Activated T-cell treated with anti-CD3 and anti-CD28 coated beads, Interleukin-2, amount 50 U/mL, for 72 hours (primary cell): ENCODE data around the gene TPD52L2. TPM values are rescaled to one million over a fixed set of nuclear protein-coding genes. Genes with fewer than 3 reads are reported as not detected.
A peak's percentile ranks its signal among the peaks of the same experiment; 100 is the strongest.

Experiments used
- ATAC-seq, 2 donors: fragments of 150-1000 bp; cut with Tn5 transposase; replicated peaks in 1 of 2; 2 replicates each; pipeline ENCODE4 v1.10.0; 2021; ENCODE audit warnings: moderate library complexity in 2 of 2, mild to moderate bottlenecking in 1 of 2
- DNase-seq, 2 donors: peaks; one replicate each; pipeline ENCODE4 v3.0.0; 2021 to 2022; ENCODE audit warnings: mixed read lengths in 1 of 2
- H3K27ac Mint-ChIP-seq: one replicate; pipeline ENCODE4 v1.8.0; 2022; ENCODE audit warnings: mild to moderate bottlenecking, moderate library complexity, mixed read lengths
- H3K27me3 Mint-ChIP-seq: one replicate; pipeline ENCODE4 v1.8.0; 2022; ENCODE audit warnings: low read depth, mixed read lengths
- H3K36me3 Mint-ChIP-seq, 2 donors: one replicate each; pipeline ENCODE4 v1.8.0; 2022; ENCODE audit warnings: mixed read lengths in 2 of 2, mild to moderate bottlenecking in 1 of 2; ENCODE audit not compliant: insufficient read depth in 2 of 2
- H3K4me1 Mint-ChIP-seq: one replicate; pipeline ENCODE4 v1.8.0; 2022; ENCODE audit warnings: low read depth, mixed read lengths
- H3K4me3 Mint-ChIP-seq, 2 donors: one replicate each; pipeline ENCODE4 v1.8.0; 2022; ENCODE audit warnings: mild to moderate bottlenecking in 2 of 2, mixed read lengths in 2 of 2, moderate library complexity in 2 of 2
- H3K9me3 Mint-ChIP-seq, 2 donors: one replicate each; pipeline ENCODE4 v1.8.0; 2022; ENCODE audit warnings: mixed read lengths in 2 of 2
- total RNA-seq, 2 donors: library from RNA; stranded (reverse); gene quantifications; one replicate each; pipeline ENCODE4 v1.2.3, GENCODE V29; 2022

Gene TPD52L2
- total RNA-seq, 2 donors from 2014 or later, result 71.5 to 76.8 TPM

DNA sequence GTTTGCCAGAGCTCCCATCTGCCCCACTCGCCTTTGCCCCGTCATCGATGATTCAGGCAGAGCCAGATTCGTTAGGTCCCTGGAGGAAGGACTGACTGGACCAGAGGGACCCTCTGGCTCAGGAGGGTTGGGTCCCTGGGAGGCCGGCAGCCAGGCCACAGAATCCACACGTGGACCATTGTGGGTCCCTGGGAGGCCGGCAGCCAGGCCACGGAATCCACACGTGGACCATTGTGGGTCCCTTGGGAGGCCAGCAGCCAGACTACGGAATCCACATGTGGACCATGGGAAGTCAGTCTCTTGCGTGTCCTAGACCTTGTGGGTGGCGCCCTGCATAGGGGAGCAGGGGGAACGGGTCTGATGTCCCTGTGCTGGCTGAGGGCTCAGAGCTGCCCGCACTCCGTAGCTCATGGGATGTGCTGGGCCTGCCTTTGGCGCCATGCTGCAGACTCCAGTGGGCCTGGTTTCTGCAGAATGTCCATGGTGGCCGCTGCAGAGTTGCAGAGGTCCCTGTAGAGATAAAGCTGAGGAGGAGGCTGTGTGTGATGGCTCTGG lies 67.6 kb downstream of the TPD52L2 start:
- peaks cover 0 to 13% of the 10 kb centered on the region in 2 donors for H3K36me3 Mint-ChIP-seq
- no peaks in the 10 kb centered on the region for H3K4me1 Mint-ChIP-seq

DNA sequence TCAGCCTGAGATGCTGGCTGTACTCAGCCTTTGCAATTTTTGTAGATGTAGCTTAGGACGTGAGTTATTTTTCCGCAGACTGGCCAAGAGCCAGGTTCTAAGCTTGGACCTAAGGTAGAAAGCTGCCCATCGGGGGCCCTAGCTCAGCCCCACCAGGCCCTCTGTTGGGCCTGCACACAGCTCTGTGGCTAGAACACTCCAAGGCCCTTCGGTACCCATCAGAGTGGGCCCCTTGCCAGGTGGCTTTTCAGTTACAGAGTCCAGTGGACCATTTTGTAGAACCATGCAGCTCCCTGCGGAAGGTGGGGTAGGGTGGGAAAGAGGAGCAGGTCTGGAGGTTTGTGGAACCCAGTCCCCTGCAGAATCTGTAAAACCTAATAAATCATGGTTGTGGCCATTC lies 68.6 kb downstream of the TPD52L2 start:
- H3K9me3 Mint-ChIP-seq, result no peaks in the 10 kb centered on the region
- no peaks in the 10 kb centered on the region for H3K27me3 Mint-ChIP-seq
- DNase-seq (no peak), ATAC-seq (no peak)
- H3K4me3 Mint-ChIP-seq, result no peak overlapping the region
- peaks cover 0 to 10% of the 10 kb centered on the region in 2 donors for H3K36me3 Mint-ChIP-seq
- no peaks in the 10 kb centered on the region for H3K4me1 Mint-ChIP-seq
- no peak overlapping the region for H3K27ac Mint-ChIP-seq

More for the DNA sequence above, 67.6 kb downstream of the TPD52L2 start:
- no peak for DNase-seq
- Mint-ChIP-seq H3K27ac (no peak overlapping the region), H3K9me3 (no peaks in the 10 kb centered on the region), H3K27me3 (no peaks in the 10 kb centered on the region), H3K4me3 (no peak overlapping the region)
- no peak for ATAC-seq

DNA sequence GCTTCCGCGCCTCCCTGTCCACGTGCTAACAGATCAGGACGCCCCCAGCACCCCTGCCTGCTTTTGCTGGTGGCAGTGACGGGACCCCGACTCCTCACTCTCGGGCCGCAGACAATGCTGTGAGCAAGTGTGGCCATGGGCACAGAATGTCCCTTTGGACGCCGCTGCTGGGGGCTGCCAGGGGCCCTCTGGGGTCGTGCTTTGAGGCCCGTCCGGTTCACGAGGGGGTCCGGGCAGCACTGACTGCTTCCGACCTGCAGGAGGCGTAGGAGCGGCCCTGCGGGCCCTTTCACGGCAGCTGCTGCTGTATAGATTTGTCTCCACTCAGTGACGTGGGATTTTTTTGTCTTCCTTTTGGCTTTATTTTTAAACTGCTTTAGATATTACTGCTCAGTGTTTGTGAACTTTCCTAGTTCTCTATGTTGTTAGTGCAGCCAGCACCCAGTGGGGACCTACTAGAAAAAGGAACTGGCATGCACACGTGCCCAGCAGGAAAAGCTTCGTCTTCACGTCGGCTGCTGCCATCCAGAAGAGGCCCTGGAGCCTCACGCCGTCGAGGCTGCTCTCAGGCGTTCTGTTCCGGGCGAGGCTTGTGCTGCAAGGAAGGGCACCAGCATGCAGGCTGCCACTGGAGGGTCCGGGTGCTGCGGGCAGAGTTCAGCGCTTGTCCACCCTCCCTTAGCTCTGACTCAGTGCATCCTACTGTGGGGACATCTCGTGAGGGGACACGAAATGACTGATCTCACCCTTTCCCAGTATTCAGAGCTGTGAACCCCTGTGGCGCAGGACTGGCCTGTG lies 69.4 kb downstream of the TPD52L2 start:
- ATAC-seq (no peak), DNase-seq (peak in 1 of 2 donors; percentile 11)
- no peak overlapping the region for H3K4me3 Mint-ChIP-seq
- no peaks in the 10 kb centered on the region for H3K27me3 Mint-ChIP-seq
- H3K9me3 Mint-ChIP-seq, result no peaks in the 10 kb centered on the region
- no peaks in the 10 kb centered on the region for H3K4me1 Mint-ChIP-seq
- H3K27ac Mint-ChIP-seq, result no peak overlapping the region
- H3K36me3 Mint-ChIP-seq, result peaks cover 0 to 7% of the 10 kb centered on the region in 2 donors

DNA sequence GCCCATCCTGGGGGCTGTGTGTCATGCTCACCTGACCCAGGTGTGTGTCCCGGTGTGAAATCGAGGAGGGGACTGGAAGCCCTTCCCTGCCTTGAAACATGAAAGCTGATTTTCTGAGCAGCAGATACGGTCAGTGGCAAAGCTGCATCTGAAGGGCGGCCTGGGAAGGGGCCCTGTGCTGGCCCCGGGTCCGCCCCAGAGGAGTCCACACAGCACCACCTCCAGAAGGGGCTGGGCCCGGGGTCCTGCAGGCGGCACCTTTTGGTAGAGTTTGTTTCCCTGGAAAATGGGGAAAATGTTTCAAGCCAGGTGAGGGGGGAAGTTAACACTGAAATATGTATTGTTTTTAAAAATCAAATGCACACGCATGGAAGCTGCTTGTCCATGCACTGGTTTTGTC lies 70.4 kb downstream of the TPD52L2 start:
- Mint-ChIP-seq H3K4me3 (no peak overlapping the region), H3K27ac (no peak overlapping the region), H3K4me1 (no peaks in the 10 kb centered on the region), H3K9me3 (no peaks in the 10 kb centered on the region), H3K36me3 (peaks cover 0 to 7% of the 10 kb centered on the region in 2 donors), H3K27me3 (no peaks in the 10 kb centered on the region)
- DNase-seq (no peak), ATAC-seq (no peak)

DNA sequence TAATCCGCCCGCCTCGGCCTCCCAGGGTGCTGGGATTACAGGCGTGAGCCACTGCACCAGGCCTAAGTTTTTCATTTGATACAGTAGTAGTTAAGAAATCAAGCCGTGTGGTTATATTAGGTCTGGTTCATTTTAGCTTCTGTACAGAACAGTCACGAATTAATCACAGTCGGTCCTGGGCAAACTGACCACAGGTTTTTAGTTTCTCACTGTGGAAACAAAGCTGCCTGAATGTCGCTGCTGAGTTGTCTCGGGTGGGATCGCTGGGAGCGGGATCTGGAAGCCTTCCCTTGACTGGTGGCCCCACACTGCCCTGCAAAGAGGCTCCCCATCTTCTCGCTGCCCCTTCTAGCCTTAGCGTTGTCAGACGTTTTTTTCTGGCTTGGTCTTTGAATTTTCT lies 72.5 kb downstream of the TPD52L2 start:
- no peak for DNase-seq
- Mint-ChIP-seq H3K36me3 (peaks cover 2 to 6% of the 10 kb centered on the region in 2 donors), H3K9me3 (no peaks in the 10 kb centered on the region), H3K27me3 (no peaks in the 10 kb centered on the region), H3K4me1 (peaks cover 4% of the 10 kb centered on the region), H3K4me3 (no peak overlapping the region), H3K27ac (no peak overlapping the region)
- ATAC-seq, result no peak

DNA sequence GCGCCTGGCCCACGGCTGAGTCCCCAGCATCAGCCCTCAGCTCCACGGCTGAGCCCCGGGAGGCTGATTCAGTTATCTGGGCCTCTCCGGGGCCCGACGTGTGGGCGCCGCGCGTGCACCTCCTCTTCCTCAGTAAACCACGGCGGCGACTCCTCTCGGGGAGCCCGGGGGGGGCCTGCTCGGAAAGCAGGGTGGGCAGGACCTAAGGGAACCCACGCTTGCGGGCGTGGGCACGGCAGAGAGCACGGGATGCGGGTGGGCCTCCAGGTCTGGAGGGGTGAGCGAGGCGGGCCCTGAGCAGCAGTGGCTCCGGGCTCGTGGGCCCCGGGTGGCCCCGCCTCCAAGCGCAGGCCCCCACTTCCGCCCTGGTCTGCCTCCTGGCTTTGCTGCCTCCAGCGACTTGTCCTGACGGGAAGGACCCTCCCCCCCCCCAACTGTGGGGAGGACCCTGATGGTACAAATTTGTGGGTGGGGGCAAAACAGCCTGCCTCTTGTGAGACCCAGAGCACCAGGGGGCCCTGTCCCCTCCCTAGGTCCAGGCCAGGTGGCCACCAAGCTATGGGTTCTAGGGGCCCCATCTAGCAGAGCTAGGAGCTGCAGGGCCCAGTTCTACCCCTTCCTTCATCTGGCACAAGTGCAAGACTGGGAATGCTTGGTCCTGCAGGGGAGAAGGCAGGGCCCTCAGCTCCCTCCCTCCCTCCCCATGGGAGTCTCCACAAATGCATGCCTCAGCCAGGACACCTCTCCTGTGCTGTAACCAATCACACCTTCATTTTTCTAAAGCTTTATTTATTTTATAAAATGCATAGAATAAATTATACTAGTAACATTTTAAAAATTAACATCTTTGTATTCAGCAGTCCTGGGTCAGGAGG lies 74.2 kb downstream of the TPD52L2 start:
- no peak overlapping the region for H3K27ac Mint-ChIP-seq
- no peak overlapping the region for H3K4me3 Mint-ChIP-seq
- ATAC-seq (no peak), DNase-seq (no peak)
- peaks cover 2 to 6% of the 10 kb centered on the region in 2 donors for H3K36me3 Mint-ChIP-seq
- H3K27me3 Mint-ChIP-seq, result no peaks in the 10 kb centered on the region
- no peaks in the 10 kb centered on the region for H3K9me3 Mint-ChIP-seq
- H3K4me1 Mint-ChIP-seq, result peaks cover 4% of the 10 kb centered on the region

DNA sequence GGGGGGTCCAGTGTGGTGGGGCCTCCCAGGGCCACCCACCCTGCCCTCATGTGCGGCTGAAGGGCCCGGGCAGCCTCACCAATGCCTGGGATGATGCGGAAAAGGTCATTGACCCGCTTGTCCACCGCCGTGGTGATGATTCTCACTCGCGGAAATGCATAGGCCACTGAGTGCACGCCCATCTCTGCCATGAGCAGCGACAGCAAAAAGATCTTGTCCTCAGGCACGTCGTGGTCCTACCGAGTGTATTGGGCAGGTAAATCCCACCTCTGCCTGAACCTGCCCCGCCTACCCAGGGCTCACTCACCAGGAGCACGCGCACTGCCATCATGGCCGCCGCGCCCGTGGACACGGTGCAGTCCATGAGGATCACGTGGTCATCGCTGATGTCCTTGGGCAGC lies 75.0 kb downstream of the TPD52L2 start:
- no peaks in the 10 kb centered on the region for H3K27me3 Mint-ChIP-seq
- H3K36me3 Mint-ChIP-seq, result peaks cover 2 to 4% of the 10 kb centered on the region in 2 donors
- DNase-seq (no peak), ATAC-seq (no peak)
- H3K4me1 Mint-ChIP-seq, result peaks cover 4% of the 10 kb centered on the region
- H3K9me3 Mint-ChIP-seq, result no peaks in the 10 kb centered on the region
- no peak overlapping the region for H3K27ac Mint-ChIP-seq
- no peak overlapping the region for H3K4me3 Mint-ChIP-seq

DNA sequence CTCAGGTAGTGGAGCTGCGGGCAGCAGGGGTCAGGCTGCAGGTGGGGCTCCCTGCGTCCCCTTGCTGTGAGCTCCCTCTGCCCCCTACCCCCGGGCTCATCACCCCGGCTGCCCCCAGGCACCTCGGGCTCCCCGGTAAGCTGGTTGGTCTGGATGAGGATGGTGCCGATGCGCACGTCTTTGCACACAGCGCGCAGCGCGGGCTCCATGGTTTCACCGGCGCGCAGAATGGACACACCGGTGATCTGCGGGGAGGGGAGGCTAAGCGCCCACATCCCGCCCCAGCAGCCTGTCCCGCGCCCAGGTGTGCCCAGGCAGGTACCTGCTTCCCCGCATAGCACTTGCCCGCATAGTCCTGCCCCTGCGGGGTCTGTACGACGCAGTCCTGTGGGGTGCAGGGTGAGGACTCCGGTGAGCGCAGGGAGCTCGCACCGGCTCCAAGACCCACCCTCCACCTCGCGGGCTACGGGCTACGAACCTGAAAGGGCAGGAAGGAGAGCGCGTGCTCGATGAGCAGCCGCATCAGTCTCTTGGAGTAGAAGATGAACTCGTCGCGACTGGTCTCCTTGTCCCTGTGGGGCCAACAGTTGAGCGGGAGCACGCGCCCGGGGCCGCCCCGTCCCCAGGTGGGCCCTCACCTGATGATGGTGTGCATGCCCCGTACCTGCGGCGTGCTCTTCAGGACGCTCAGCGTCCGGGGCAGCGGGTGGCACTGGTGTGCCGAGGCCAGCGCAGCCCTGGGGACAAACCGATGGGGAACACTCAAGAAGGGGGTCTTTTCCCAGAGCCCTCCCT lies 75.6 kb downstream of the TPD52L2 start:
- H3K4me3 Mint-ChIP-seq, result peak overlapping the region in 1 of 2 donors; percentile 40
- H3K4me1 Mint-ChIP-seq, result peaks cover 4% of the 10 kb centered on the region
- no peak overlapping the region for H3K27ac Mint-ChIP-seq
- H3K27me3 Mint-ChIP-seq, result no peaks in the 10 kb centered on the region
- DNase-seq (no peak), ATAC-seq (no peak)
- H3K9me3 Mint-ChIP-seq, result no peaks in the 10 kb centered on the region
- H3K36me3 Mint-ChIP-seq, result peaks cover 2 to 3% of the 10 kb centered on the region in 2 donors

Other genes with a start within 250 kb of the TPD52L2 start
- gene GMEB2, start 238.2 kb upstream of the TPD52L2 start, total RNA-seq, result 10 to 100 TPM; 17.5 to 22.8 TPM
- 10 to 100 TPM; 14.4 to 21.8 TPM for gene STMN3, start 211.8 kb upstream of the TPD52L2 start, total RNA-seq
- 10 to 100 TPM; 26.8 to 34.6 TPM for gene RTEL1, start 207.0 kb upstream of the TPD52L2 start, total RNA-seq
- 1 to 10 TPM; 1.0 to 1.2 TPM for gene TNFRSF6B, start 168.6 kb upstream of the TPD52L2 start, total RNA-seq
- gene ARFRP1, start 157.3 kb upstream of the TPD52L2 start, total RNA-seq, result 10 to 100 TPM; 55.1 to 70.9 TPM
- 10 to 100 TPM; 24.3 to 28.0 TPM for gene ZGPAT, start 157.2 kb upstream of the TPD52L2 start, total RNA-seq
- gene LIME1, start 128.6 kb upstream of the TPD52L2 start, total RNA-seq, result 10 to 100 TPM; 13.4 to 21.1 TPM
- gene SLC2A4RG, start 125.5 kb upstream of the TPD52L2 start, total RNA-seq, result 10 to 100 TPM; 43.5 to 47.0 TPM
- gene ZBTB46, start 34.0 kb upstream of the TPD52L2 start, total RNA-seq, result 1 to 10 TPM; 2.7 to 8.2 TPM
- under 1 TPM in 1 of 2 donors, not detected in 1; 0.22 TPM for gene ABHD16B, start 3.8 kb upstream of the TPD52L2 start, total RNA-seq
- gene DNAJC5, start 29.9 kb downstream of the TPD52L2 start, total RNA-seq, result 10 to 100 TPM; 37.6 to 40.5 TPM
- gene UCKL1, start 91.1 kb downstream of the TPD52L2 start, total RNA-seq, result 10 to 100 TPM; 27.9 to 33.1 TPM
- gene ZNF512B, start 104.7 kb downstream of the TPD52L2 start, total RNA-seq, result 10 to 100 TPM; 20.0 to 20.6 TPM
- gene SAMD10, start 114.4 kb downstream of the TPD52L2 start, total RNA-seq, result 10 to 100 TPM; 54.6 to 77.0 TPM
- 10 to 100 TPM; 77.5 to 95.7 TPM for gene PRPF6, start 115.9 kb downstream of the TPD52L2 start, total RNA-seq
- 10 to 100 TPM; 28.6 to 35.6 TPM for gene C20orf204, start 170.9 kb downstream of the TPD52L2 start, total RNA-seq
- under 1 TPM; 0.46 to 0.72 TPM for gene SOX18, start 184.4 kb downstream of the TPD52L2 start, total RNA-seq
- gene TCEA2, start 197.9 kb downstream of the TPD52L2 start, total RNA-seq, result 10 to 100 TPM; 55.5 to 61.6 TPM
- gene RGS19, start 214.2 kb downstream of the TPD52L2 start, total RNA-seq, result 10 to 100 TPM; 38.1 to 40.0 TPM
- gene OPRL1, start 214.8 kb downstream of the TPD52L2 start, total RNA-seq, result 1 to 10 TPM; 1.3 to 1.7 TPM
- gene LKAAEAR1, start 219.1 kb downstream of the TPD52L2 start, total RNA-seq, result under 1 TPM in 1 of 2 donors, not detected in 1; 0.29 TPM
- gene NPBWR2, start 242.3 kb downstream of the TPD52L2 start, total RNA-seq, result not detected